BLaER1 (cell line): Measurements from ENCODE around the gene HAUS8.
"Not testable (repeated sequence)": the region's sequence is repeated elsewhere in the genome, so short reads cannot be mapped to it uniquely, and the experiment has no call there.

Experiments used
- H3K27ac ChIP-seq: shearing (Covaris generic); formaldehyde crosslinking; 2 replicates; pipeline ENCODE4 v1.8.1; 2022
- H3K27me3 ChIP-seq: shearing (Covaris generic); formaldehyde crosslinking; 2 replicates; pipeline ENCODE4 v1.8.1; 2022
- H3K36me3 ChIP-seq: shearing (Covaris generic); formaldehyde crosslinking; 2 replicates; pipeline ENCODE4 v1.8.1; 2022
- H3K4me1 ChIP-seq: shearing (Covaris generic); formaldehyde crosslinking; 2 replicates; pipeline ENCODE4 v1.8.1; 2022
- H3K4me2 ChIP-seq: shearing (Covaris generic); formaldehyde crosslinking; 2 replicates; pipeline ENCODE4 v1.8.1; 2022
- H3K4me3 ChIP-seq: shearing (Covaris generic); formaldehyde crosslinking; 2 replicates; pipeline ENCODE4 v1.8.1; 2022
- H3K9ac ChIP-seq: shearing (Covaris generic); formaldehyde crosslinking; 2 replicates; pipeline ENCODE4 v1.8.1; 2022
- H3K9me3 ChIP-seq: shearing (Covaris generic); formaldehyde crosslinking; 2 replicates; pipeline ENCODE4 v1.8.1; 2022
- H4K20me1 ChIP-seq: shearing (Covaris generic); formaldehyde crosslinking; 2 replicates; pipeline ENCODE4 v1.8.1; 2022
- Cebpa-rat ChIP-seq: shearing (Covaris generic); IDR thresholded peaks from 2 replicates; pipeline ENCODE4 v1.8.1; 2022

The HAUS8 gene

GRCh38 chr19:17025991-17026658 is 49.1 kb downstream of the HAUS8 start:
- peak overlapping the region; percentile 67 for H3K4me3 ChIP-seq
- H3K4me2 ChIP-seq: peak overlapping the region; percentile 83
- H3K4me1 ChIP-seq: peaks cover 51% of the 10 kb centered on the region
- H3K9ac ChIP-seq: peak overlapping the region; percentile 58
- H3K36me3 ChIP-seq: peaks cover 17% of the 10 kb centered on the region; the same call in 1 of the 2 replicates
- peaks cover 34% of the 10 kb centered on the region for H3K9me3 ChIP-seq
- no peak for TF ChIP-seq Cebpa-rat
- peak overlapping the region; percentile 46 for H3K27ac ChIP-seq
- H4K20me1 ChIP-seq: no peaks in the 10 kb centered on the region
- H3K27me3 ChIP-seq: peaks cover 30% of the 10 kb centered on the region

DNA sequence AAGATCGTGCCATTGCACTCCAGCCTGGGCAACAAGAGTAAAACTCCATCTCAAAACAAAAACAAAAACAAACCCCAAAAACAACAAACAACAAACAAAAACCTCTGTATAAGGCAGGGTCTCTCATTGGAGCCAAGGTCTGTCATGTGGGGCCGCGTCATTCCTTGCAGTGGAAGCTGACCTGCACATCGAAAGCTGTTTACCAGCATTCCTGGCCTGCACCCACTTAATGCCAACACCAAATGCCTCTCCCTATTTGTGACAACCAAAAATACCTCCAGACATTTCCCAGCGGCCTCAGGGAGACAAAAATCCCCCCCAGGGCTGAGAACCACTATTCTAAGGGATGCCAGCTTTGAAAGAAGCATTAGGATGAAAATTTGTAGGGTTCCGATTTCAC is 49.9 kb downstream of the HAUS8 start:
- H3K4me3 ChIP-seq: peak overlapping the region; percentile 67; the same call in 1 of the 2 replicates
- H3K4me2 ChIP-seq: peak overlapping the region; percentile 83
- no peak for TF ChIP-seq Cebpa-rat
- peaks cover 41% of the 10 kb centered on the region for H3K9me3 ChIP-seq
- no peaks in the 10 kb centered on the region for H4K20me1 ChIP-seq
- peaks cover 59% of the 10 kb centered on the region for H3K4me1 ChIP-seq
- peaks cover 20% of the 10 kb centered on the region; the same call in 1 of the 2 replicates for H3K36me3 ChIP-seq
- peaks cover 30% of the 10 kb centered on the region for H3K27me3 ChIP-seq
- no peak overlapping the region for H3K27ac ChIP-seq
- 0 out of 2 replicates have a peak overlapping the region, but pooled peaks have one; percentile 58 for H3K9ac ChIP-seq

GRCh38 chr19:17024941-17025340 is 50.3 kb downstream of the HAUS8 start:
- not testable (repeated sequence) for H4K20me1 ChIP-seq, H3K4me3 ChIP-seq, H3K27ac ChIP-seq, H3K4me2 ChIP-seq, H3K9ac ChIP-seq
- peaks cover 20% of the 10 kb centered on the region; the same call in 1 of the 2 replicates for H3K36me3 ChIP-seq
- peaks cover 41% of the 10 kb centered on the region for H3K9me3 ChIP-seq
- H3K27me3 ChIP-seq: peaks cover 30% of the 10 kb centered on the region
- peaks cover 63% of the 10 kb centered on the region for H3K4me1 ChIP-seq

- Histone ChIP-seq H3K4me1 (peaks cover 60% of the 10 kb centered on the region), H3K9ac (no peak overlapping the region), H3K4me2 (no peak overlapping the region), H3K9me3 (peaks cover 41% of the 10 kb centered on the region), H3K27me3 (peaks cover 30% of the 10 kb centered on the region), H3K36me3 (peaks cover 20% of the 10 kb centered on the region; the same call in 1 of the 2 replicates), H4K20me1 (no peaks in the 10 kb centered on the region), H3K4me3 (0 out of 2 replicates have a peak overlapping the region, but pooled peaks have one; percentile 15), H3K27ac (no peak overlapping the region)
- no peak for TF ChIP-seq Cebpa-rat
Observed at GRCh38 chr19:17023805-17024204, 51.4 kb downstream of the HAUS8 start.

- Histone ChIP-seq H3K27ac (no peak overlapping the region), H3K4me3 (peak overlapping the region; percentile 15), H3K4me2 (no peak overlapping the region), H3K9me3 (peaks cover 41% of the 10 kb centered on the region), H3K36me3 (peaks cover 20% of the 10 kb centered on the region; the same call in 1 of the 2 replicates), H4K20me1 (no peaks in the 10 kb centered on the region), H3K4me1 (peaks cover 49% of the 10 kb centered on the region), H3K9ac (no peak overlapping the region), H3K27me3 (peaks cover 26% of the 10 kb centered on the region)
- no peak for TF ChIP-seq Cebpa-rat
Observed at GRCh38 chr19:17022738-17023137, 52.5 kb downstream of the HAUS8 start.

DNA sequence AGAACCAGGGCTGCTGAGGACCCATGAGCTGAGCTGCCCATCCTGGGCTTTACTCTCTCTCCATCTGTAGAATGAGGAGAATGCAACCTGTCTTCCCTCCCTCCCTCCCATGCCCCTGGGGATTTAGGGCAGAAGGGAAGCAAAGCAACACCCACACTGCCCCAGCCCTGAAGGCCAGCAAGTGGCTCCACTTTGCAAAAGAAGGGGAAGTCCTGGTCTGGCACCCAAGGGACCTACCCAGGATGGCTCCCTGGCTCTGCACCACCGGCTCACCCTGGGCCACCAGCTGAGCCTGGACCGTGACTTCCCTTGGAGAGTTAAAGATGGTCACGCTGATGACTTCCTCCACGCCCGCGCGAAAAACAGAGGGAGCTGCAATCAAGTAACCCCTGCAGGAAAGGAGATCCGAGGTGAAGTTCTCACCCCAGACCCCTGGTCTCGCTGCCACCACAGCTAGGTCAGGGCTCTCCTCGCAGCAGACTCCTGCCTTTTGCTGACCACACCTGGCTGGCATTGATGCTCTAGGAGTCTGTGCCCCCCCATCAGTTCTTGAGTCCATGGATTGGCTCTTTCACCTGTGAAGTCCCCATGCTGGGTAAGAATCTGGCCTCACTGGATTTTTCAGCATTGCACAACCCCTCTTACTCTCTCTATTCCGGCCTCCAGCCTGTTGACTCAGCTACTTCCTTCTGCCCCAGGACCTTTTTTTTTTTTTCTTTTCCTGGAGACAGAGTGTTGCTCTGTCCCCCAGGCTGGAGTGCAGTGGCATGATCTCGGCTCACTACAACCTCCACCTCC is 53.3 kb downstream of the HAUS8 start:
- Histone ChIP-seq H3K4me3 (peak overlapping the region; percentile 38; the same call in 1 of the 2 replicates), H3K27ac (no peak overlapping the region), H3K36me3 (peaks cover 20% of the 10 kb centered on the region; the same call in 1 of the 2 replicates), H3K27me3 (peaks cover 19% of the 10 kb centered on the region), H3K9ac (no peak overlapping the region), H3K4me2 (peak overlapping the region; percentile 65), H3K4me1 (peaks cover 42% of the 10 kb centered on the region), H4K20me1 (no peaks in the 10 kb centered on the region), H3K9me3 (peaks cover 47% of the 10 kb centered on the region)
- 0 out of 2 replicates have a peak, but pooled peaks have one; percentile 9 for TF ChIP-seq Cebpa-rat

DNA sequence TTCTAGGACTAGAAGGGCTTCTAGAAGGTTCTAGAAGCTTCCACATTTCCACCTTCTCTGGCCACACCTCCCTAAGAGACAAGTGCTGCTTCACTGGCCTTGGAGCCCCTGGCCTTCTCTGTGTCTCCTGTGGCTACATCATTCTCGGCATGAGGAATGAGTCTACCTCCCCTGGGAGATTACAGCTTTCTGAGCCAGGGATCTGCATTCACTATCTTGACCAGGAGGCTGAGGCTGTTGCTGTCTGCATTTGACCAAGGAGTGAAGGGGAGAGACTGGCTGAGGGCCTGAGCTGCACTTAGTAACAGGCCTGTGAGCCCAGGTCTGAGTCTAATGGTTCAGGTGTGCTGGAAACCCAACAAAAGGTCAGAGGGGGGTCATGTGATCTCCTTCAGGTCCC is 53.9 kb downstream of the HAUS8 start:
- Histone ChIP-seq H3K4me2 (peak overlapping the region; percentile 65), H3K9me3 (peaks cover 52% of the 10 kb centered on the region), H3K4me3 (no peak overlapping the region), H3K27me3 (peaks cover 15% of the 10 kb centered on the region), H3K36me3 (peaks cover 20% of the 10 kb centered on the region; the same call in 1 of the 2 replicates), H3K4me1 (peaks cover 39% of the 10 kb centered on the region), H3K27ac (no peak overlapping the region), H3K9ac (no peak overlapping the region), H4K20me1 (no peaks in the 10 kb centered on the region)
- TF ChIP-seq Cebpa-rat: no peak

DNA sequence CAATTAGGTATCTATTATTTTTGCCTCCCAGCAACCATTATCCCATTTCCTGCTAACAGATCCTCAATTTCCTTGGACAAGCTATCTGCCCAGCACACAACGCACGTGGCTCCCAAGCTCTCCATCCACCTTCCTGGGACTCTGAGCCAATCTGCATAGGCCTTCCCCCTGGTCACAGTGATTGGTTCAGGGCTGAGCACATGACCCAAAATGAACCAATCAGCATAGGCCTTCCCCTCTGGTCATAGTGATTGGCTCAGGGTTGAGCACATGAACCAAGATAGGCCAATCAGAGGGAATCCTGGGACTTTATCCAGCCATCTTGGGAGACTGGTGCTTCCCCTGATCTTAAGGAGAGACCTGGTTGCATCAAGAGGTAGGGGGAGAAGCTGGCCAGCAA is 54.4 kb downstream of the HAUS8 start:
- Histone ChIP-seq H4K20me1 (no peaks in the 10 kb centered on the region), H3K9ac (no peak overlapping the region), H3K27ac (no peak overlapping the region), H3K4me2 (peak overlapping the region; percentile 65), H3K4me3 (no peak overlapping the region), H3K4me1 (peaks cover 34% of the 10 kb centered on the region), H3K27me3 (peaks cover 10% of the 10 kb centered on the region; the same call in 1 of the 2 replicates), H3K9me3 (peaks cover 52% of the 10 kb centered on the region), H3K36me3 (peaks cover 20% of the 10 kb centered on the region; the same call in 1 of the 2 replicates)
- no peak for TF ChIP-seq Cebpa-rat

DNA sequence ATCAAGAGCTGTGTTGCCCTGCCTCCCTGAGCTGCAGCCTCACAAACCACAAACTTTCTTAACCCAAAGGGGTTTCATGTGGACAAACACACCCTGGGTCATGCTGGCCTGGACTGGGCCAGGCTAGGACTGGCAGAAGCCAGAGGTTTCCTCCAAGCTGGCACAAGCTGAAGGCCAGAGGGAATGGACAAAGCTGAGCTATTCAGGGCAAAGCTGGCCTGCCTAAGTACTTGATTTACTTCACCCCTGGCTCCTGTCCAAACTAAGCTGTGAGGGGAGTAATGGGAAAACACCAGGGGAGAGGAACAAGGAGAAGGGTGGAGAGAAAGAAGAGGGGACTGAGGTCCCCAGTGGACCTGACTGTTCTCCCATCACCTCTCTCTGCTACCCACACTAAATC is 54.9 kb downstream of the HAUS8 start:
- Histone ChIP-seq H3K27ac (no peak overlapping the region), H3K4me1 (peaks cover 30% of the 10 kb centered on the region), H3K9ac (no peak overlapping the region), H3K4me2 (no peak overlapping the region), H3K9me3 (peaks cover 54% of the 10 kb centered on the region), H3K4me3 (no peak overlapping the region), H3K36me3 (peaks cover 20% of the 10 kb centered on the region; the same call in 1 of the 2 replicates), H4K20me1 (no peaks in the 10 kb centered on the region), H3K27me3 (peaks cover 5% of the 10 kb centered on the region; the same call in 1 of the 2 replicates)
- no peak for TF ChIP-seq Cebpa-rat

DNA sequence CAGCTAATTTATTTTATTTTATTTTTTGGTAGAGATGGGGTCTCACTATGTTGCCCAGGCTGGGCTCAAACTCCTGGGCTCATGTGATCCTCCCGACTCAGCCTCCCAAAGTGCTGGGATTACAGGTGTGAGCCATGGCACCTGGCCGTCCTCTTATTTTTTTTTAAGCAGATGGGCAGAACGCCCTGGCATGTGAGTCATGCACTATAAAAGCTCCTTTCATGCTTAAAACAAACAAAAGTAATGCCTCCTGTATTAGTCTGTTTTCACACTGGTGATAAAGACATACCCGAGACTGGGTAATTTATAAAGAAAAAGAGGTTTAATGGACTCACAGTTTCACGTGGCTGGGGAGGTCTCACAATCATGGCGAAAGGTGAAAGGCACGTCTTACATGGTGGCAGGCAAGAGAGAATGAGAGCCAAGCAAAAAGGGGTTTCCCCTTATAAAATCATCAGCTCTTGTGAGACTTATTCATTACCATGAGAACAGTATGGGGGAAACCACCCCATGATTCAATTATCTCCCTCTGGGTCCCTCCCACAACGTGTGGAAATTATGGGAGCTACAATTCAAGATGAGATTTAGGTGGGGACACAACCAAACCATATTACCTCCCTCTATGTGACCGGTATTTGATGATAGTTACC is 60.9 kb downstream of the HAUS8 start:
- H3K36me3 ChIP-seq, H3K27ac ChIP-seq, H3K9ac ChIP-seq, H4K20me1 ChIP-seq, H3K27me3 ChIP-seq, H3K4me2 ChIP-seq, H3K4me3 ChIP-seq: not testable (repeated sequence)
- peaks cover 31% of the 10 kb centered on the region for H3K9me3 ChIP-seq
- peaks cover 12% of the 10 kb centered on the region for H3K4me1 ChIP-seq
